ENCODE data around the gene MAP3K13.

Gene MAP3K13

DNA sequence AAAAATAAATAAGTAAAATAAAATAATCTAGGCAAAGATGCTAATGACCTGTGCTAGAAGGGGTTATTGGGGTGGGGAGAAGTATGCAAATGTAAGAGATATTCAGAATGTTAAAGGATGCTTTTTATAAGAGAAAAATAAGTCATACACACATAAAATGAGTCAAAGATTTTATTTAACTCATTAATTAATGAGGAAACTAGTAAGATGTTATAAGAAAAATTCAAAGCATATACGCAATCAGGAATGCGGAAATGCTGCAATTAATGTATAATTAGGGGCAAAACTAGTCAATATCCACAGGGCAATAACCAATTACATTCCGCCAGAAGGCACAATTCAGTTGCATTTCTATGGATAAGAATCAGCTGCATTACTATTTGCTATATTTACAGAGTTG, 30.1 kb downstream of the MAP3K13 start:
- H3K4me3 ChIP-seq (ENCODE audit: low read depth, low read length), result no peak overlapping the region
- in situ Hi-C loops (cut with HindIII; ENCODE audit: low sequenced_read_pairs), result no loop called here
- DNase-seq (ENCODE audit: low read depth, low spot score), result no peak
- TF ChIP-seq, protein P1, sequence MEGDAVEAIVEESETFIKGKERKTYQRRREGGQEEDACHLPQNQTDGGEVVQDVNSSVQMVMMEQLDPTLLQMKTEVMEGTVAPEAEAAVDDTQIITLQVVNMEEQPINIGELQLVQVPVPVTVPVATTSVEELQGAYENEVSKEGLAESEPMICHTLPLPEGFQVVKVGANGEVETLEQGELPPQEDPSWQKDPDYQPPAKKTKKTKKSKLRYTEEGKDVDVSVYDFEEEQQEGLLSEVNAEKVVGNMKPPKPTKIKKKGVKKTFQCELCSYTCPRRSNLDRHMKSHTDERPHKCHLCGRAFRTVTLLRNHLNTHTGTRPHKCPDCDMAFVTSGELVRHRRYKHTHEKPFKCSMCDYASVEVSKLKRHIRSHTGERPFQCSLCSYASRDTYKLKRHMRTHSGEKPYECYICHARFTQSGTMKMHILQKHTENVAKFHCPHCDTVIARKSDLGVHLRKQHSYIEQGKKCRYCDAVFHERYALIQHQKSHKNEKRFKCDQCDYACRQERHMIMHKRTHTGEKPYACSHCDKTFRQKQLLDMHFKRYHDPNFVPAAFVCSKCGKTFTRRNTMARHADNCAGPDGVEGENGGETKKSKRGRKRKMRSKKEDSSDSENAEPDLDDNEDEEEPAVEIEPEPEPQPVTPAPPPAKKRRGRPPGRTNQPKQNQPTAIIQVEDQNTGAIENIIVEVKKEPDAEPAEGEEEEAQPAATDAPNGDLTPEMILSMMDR (IDR thresholded peaks at IDR 0.05; ENCODE audit: low read depth, low read length), result no peak

DNA sequence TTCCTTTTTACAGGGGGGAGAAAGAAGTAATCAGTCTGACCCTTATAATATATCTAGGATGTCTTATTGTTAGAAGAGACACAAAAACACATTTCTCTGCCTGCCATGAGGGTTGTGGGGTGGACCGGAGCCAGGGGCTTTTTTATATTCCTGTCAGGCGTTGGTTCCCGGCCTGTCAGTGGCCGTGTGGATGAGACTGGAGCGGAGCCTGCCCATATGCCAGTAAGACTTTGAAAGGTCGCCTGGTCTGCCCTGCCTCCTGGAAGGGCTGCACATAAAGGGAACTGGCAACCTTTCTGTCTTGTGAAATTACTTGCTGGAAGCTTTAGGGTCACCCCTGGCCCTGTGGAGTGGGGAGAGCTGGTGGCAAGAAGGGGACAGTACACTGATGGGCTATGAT, 34.7 kb downstream of the MAP3K13 start:
- in situ Hi-C loops (cut with HindIII; ENCODE audit: low sequenced_read_pairs), result no loop called here
- H3K4me3 ChIP-seq (ENCODE audit: low read depth, low read length), result no peak overlapping the region
- TF ChIP-seq, protein P1 (IDR thresholded peaks at IDR 0.05; ENCODE audit: low read depth, low read length), result no peak
- DNase-seq (ENCODE audit: low read depth, low spot score), result no peak

GRCh38 chr3:185399737-185400667, 37.1 kb downstream of the MAP3K13 start:
- no peak overlapping the region for H3K4me3 ChIP-seq (ENCODE audit: low read depth, low read length)
- in situ Hi-C loops (cut with HindIII; ENCODE audit: low sequenced_read_pairs), result no loop called here
- TF ChIP-seq, protein P1 (IDR thresholded peaks at IDR 0.05; ENCODE audit: low read depth, low read length), result no peak
- DNase-seq (ENCODE audit: low read depth, low spot score), result no peak

DNA sequence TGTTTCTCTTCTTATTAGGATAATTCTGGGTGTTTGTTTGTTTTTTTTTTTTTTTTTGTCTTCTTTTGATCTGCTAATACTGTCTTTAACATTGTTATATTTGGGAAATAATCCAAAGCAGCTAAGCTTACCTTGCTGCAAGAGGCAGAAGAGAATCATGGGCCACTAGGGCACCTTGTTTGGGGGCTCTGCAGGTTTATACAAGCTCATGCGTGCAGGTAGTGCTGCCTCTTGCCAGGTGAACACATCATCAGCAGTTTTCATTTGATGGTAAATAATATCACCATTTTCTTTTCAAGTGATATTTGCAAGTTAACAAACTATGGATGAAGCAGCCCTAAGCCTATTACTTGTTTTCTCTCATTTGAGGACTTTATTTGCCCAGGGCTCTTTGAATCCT, 37.9 kb downstream of the MAP3K13 start:
- no peak overlapping the region for H3K4me3 ChIP-seq (ENCODE audit: low read depth, low read length)
- in situ Hi-C loops (cut with HindIII; ENCODE audit: low sequenced_read_pairs), result no loop called here
- DNase-seq (ENCODE audit: low read depth, low spot score), result no peak
- TF ChIP-seq, protein P1 (IDR thresholded peaks at IDR 0.05; ENCODE audit: low read depth, low read length), result no peak

- DNase-seq (ENCODE audit: low read depth, low spot score), result no peak
- in situ Hi-C loops (cut with HindIII; ENCODE audit: low sequenced_read_pairs), result no loop called here
- no peak overlapping the region for H3K4me3 ChIP-seq (ENCODE audit: low read depth, low read length)
- TF ChIP-seq, protein P1 (IDR thresholded peaks at IDR 0.05; ENCODE audit: low read depth, low read length), result no peak
Measured at GRCh38 chr3:185401319-185401955, 38.5 kb downstream of the MAP3K13 start.

DNA sequence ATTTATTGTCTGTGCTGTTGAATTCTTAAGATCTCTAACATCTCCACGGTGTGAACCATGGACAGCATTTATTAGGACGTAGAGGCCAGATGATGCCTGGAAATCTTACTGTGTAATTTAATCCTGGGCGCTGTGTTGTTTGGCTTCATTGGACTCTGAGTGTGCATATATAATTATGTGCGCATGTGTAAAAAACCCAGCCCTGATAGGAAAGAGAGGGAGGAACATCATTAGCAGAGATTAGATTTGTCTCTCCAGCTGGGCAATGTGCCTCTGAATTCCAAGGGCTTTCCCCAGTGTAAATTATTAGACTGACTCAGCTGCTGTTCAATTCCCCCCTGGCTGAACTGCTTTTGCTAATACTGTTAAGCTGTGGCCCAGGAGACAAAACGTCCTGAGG, 39.6 kb downstream of the MAP3K13 start:
- peak; percentile 39 for DNase-seq (ENCODE audit: low read depth, low spot score)
- in situ Hi-C loops (cut with HindIII; ENCODE audit: low sequenced_read_pairs), result no loop called here
- H3K4me3 ChIP-seq (ENCODE audit: low read depth, low read length), result no peak overlapping the region
- TF ChIP-seq, protein P1 (IDR thresholded peaks at IDR 0.05; ENCODE audit: low read depth, low read length), result no peak

All from astrocyte of the spinal cord (primary cell).